Kidney epithelial cell (primary cell): ENCODE data around the gene ACSF2. TPM values are rescaled to one million over a fixed set of nuclear protein-coding genes. Genes with fewer than 3 reads are reported as not detected.
A peak's percentile ranks its signal among the peaks of the same experiment; 100 is the strongest.
"Not testable (repeated sequence)": the region's sequence is repeated elsewhere in the genome, so short reads cannot be mapped to it uniquely, and the experiment has no call there.

Source experiments
- DNase-seq: peaks from one replicate; pipeline ENCODE4 v3.0.0-alpha.2; 2010; ENCODE audit warnings: low read depth
- H3K27me3 ChIP-seq: 2 replicates; pipeline ENCODE4 v1.6.0; 2011; ENCODE audit warnings: low read length; ENCODE audit not compliant: control insufficient read depth, insufficient read depth
- H3K36me3 ChIP-seq: 2 replicates; pipeline ENCODE4 v1.5.1; 2011; ENCODE audit warnings: low read length; ENCODE audit not compliant: control insufficient read depth, insufficient read depth
- H3K4me3 ChIP-seq: 2 replicates; pipeline ENCODE4 v1.5.1; 2011; ENCODE audit warnings: low read depth, mild to moderate bottlenecking, control low read depth, low read length
- CTCF ChIP-seq: IDR thresholded peaks from 2 replicates; pipeline ENCODE4 v1.5.1; 2011; ENCODE audit warnings: mild to moderate bottlenecking, moderate library complexity, low read length, control low read depth, inconsistent platforms; ENCODE audit not compliant: insufficient read depth, poor library complexity, severe bottlenecking
- total RNA-seq: library from RNA; depleted of rRNA; stranded (reverse); fragments of >200 nt; gene quantifications from 2 replicates; pipeline ENCODE4 v1.2.3, GENCODE V29; 2015

The ACSF2 gene
- total RNA-seq, 1 donor from 2014 or later: 24.8 TPM

- no peak for DNase-seq
- Histone ChIP-seq H3K27me3 (peaks cover 39% of the 10 kb centered on the region), H3K4me3 (no peak overlapping the region), H3K36me3 (no peaks in the 10 kb centered on the region)
- no peak for TF ChIP-seq CTCF
Measured at GRCh38 chr17:50471009-50471905, 45.2 kb downstream of the ACSF2 start.

GRCh38 chr17:50472286-50472685, 46.3 kb downstream of the ACSF2 start:
- TF ChIP-seq CTCF: no peak
- Histone ChIP-seq H3K4me3 (no peak overlapping the region), H3K36me3 (no peaks in the 10 kb centered on the region), H3K27me3 (peaks cover 32% of the 10 kb centered on the region)
- DNase-seq: no peak

- not testable (repeated sequence) for H3K36me3 ChIP-seq, H3K4me3 ChIP-seq, DNase-seq
- peaks cover 29% of the 10 kb centered on the region for H3K27me3 ChIP-seq
- peak; percentile 46 for TF ChIP-seq CTCF
Measured at GRCh38 chr17:50472761-50473161, 46.7 kb downstream of the ACSF2 start.

GRCh38 chr17:50473901-50474300, 47.9 kb downstream of the ACSF2 start:
- H3K27me3 ChIP-seq: peaks cover 18% of the 10 kb centered on the region
- no peak for TF ChIP-seq CTCF
- no peak overlapping the region for H3K4me3 ChIP-seq
- H3K36me3 ChIP-seq: no peaks in the 10 kb centered on the region
- DNase-seq: no peak

GRCh38 chr17:50474523-50474922, 48.5 kb downstream of the ACSF2 start:
- no peak for TF ChIP-seq CTCF
- DNase-seq: no peak
- Histone ChIP-seq H3K4me3 (no peak overlapping the region), H3K27me3 (peaks cover 12% of the 10 kb centered on the region), H3K36me3 (no peaks in the 10 kb centered on the region)

GRCh38 chr17:50475362-50475761, 49.3 kb downstream of the ACSF2 start:
- H3K27me3 ChIP-seq: peaks cover 6% of the 10 kb centered on the region
- no peak overlapping the region for H3K4me3 ChIP-seq
- H3K36me3 ChIP-seq: no peaks in the 10 kb centered on the region
- TF ChIP-seq CTCF: no peak
- DNase-seq: no peak

- H3K36me3 ChIP-seq, DNase-seq, H3K4me3 ChIP-seq, H3K27me3 ChIP-seq: not testable (repeated sequence)
Measured at GRCh38 chr17:50475775-50476544, 49.9 kb downstream of the ACSF2 start.
